HEK293 (cell line): Measurements from ENCODE around the gene TXNDC15.
A peak's percentile ranks its signal among the peaks of the same experiment; 100 is the strongest.

Source experiments
- CTCF ChIA-PET: fragments of 350-600 bp; formaldehyde crosslinking; extraction: SDS; loops from one replicate; lab custom pipeline; 2021; ENCODE audit warnings: antibody characterized with exemption; lab: Yijun Ruan, JAX
- POLR2A ChIA-PET: fragments of 300-600 bp; formaldehyde crosslinking; extraction: SDS; loops from one replicate; lab custom pipeline; 2020; ENCODE audit warnings: antibody characterized with exemption, inconsistent platforms; lab: Yijun Ruan, JAX
- H3K27ac ChIP-seq: fragments of 200-500 bp; sonication (Bioruptor generic); 2 replicates; pipeline ENCODE4 v1.5.1; 2014; ENCODE audit warnings: low read depth, low read length, control low read depth, inconsistent platforms; ENCODE audit errors: extremely low read depth
- H3K36me3 ChIP-seq, 2 experiments: fragments of 200-500 bp in 1 of 2; sonication (Bioruptor generic) in 1 of 2; 1 replicate in 1 of 2; 2 replicates in 1 of 2; pipeline ENCODE4 v1.5.1; 2014 to 2017; ENCODE audit warnings: inconsistent platforms in 2 of 2, low read length in 2 of 2; ENCODE audit not compliant: control insufficient read depth in 2 of 2, insufficient read depth in 1 of 2
- H3K4me1 ChIP-seq: fragments of 200-500 bp; sonication (Bioruptor generic); 2 replicates; pipeline ENCODE4 v1.5.1; 2014; ENCODE audit warnings: mild to moderate bottlenecking, low read length, inconsistent platforms; ENCODE audit not compliant: control insufficient read depth, insufficient read depth
- H3K4me3 ChIP-seq: 2 replicates; pipeline ENCODE4 v1.5.1; 2011; ENCODE audit warnings: low read depth, mild to moderate bottlenecking, control low read depth, low read length, moderate library complexity
- H3K9me3 ChIP-seq: fragments of 200-500 bp; sonication (Bioruptor generic); 2 replicates; pipeline ENCODE4 v1.5.1; 2014; ENCODE audit warnings: low read depth, low read length, inconsistent platforms; ENCODE audit not compliant: control insufficient read depth, insufficient read depth
- AEBP2 ChIP-seq: fragments of 450-650 bp; formaldehyde crosslinking; IDR thresholded peaks from 2 replicates; pipeline ENCODE4 v1.5.1; 2016; ENCODE audit warnings: missing biosample characterization, missing genetic modification characterization, borderline replicate concordance
- BCL11B ChIP-seq: fragments of 450-650 bp; formaldehyde crosslinking; IDR thresholded peaks from 2 replicates; pipeline ENCODE4 v1.5.1; 2016; ENCODE audit warnings: low read depth, missing biosample characterization, missing genetic modification characterization
- BCL6B ChIP-seq: fragments of 450-650 bp; formaldehyde crosslinking; IDR thresholded peaks from 2 replicates; pipeline ENCODE4 v1.5.1; 2017; ENCODE audit warnings: missing biosample characterization, missing genetic modification characterization
- GFI1B ChIP-seq: fragments of 450-650 bp; formaldehyde crosslinking; IDR thresholded peaks from 2 replicates; pipeline ENCODE4 v1.5.1; 2016; ENCODE audit warnings: missing biosample characterization, missing genetic modification characterization
- GLIS1 ChIP-seq: fragments of 450-650 bp; formaldehyde crosslinking; IDR thresholded peaks from 2 replicates; pipeline ENCODE4 v1.5.1; 2016; ENCODE audit warnings: missing biosample characterization, missing genetic modification characterization
- IKZF3 ChIP-seq: fragments of 450-650 bp; IDR thresholded peaks from 2 replicates; pipeline ENCODE4 v1.5.0; 2018; ENCODE audit warnings: missing biosample characterization, mild to moderate bottlenecking, missing genetic modification characterization, moderate library complexity
- MZF1 ChIP-seq: fragments of 450-650 bp; formaldehyde crosslinking; IDR thresholded peaks from 2 replicates; pipeline ENCODE4 v1.5.1; 2017; ENCODE audit warnings: missing biosample characterization, missing genetic modification characterization, borderline replicate concordance
- PRDM10 ChIP-seq: fragments of 450-650 bp; formaldehyde crosslinking; IDR thresholded peaks from 2 replicates; pipeline ENCODE4 v1.5.1; 2016; ENCODE audit warnings: missing biosample characterization, missing genetic modification characterization
- REST ChIP-seq: fragments of 450-650 bp; formaldehyde crosslinking; IDR thresholded peaks from 2 replicates; pipeline ENCODE4 v1.5.1; 2016; ENCODE audit warnings: missing biosample characterization, missing genetic modification characterization
- SETDB1 ChIP-seq: IDR thresholded peaks from one replicate; pipeline ENCODE4 v1.6.1; 2017; ENCODE audit warnings: mild to moderate bottlenecking, low read length, moderate library complexity, mixed read lengths; ENCODE audit not compliant: insufficient read length
- YY1 ChIP-seq: fragments of 450-650 bp; formaldehyde crosslinking; IDR thresholded peaks from 2 replicates; pipeline ENCODE4 v1.5.1; 2018; ENCODE audit warnings: missing biosample characterization, missing genetic modification characterization
- ZBTB17 ChIP-seq: fragments of 450-650 bp; formaldehyde crosslinking; IDR thresholded peaks from 2 replicates; pipeline ENCODE4 v1.5.1; 2016; ENCODE audit warnings: missing biosample characterization, missing genetic modification characterization
- ZNF148 ChIP-seq: fragments of 450-650 bp; formaldehyde crosslinking; IDR thresholded peaks from 2 replicates; pipeline ENCODE4 v1.5.0; 2017; ENCODE audit warnings: missing biosample characterization, missing genetic modification characterization, borderline replicate concordance
- ZNF23 ChIP-seq: fragments of 450-650 bp; formaldehyde crosslinking; IDR thresholded peaks from 2 replicates; pipeline ENCODE4 v1.5.1; 2016; ENCODE audit warnings: missing biosample characterization, missing genetic modification characterization, borderline replicate concordance
- ZNF324 ChIP-seq: fragments of 450-650 bp; formaldehyde crosslinking; IDR thresholded peaks from 2 replicates; pipeline ENCODE4 v1.5.1; 2016; ENCODE audit warnings: missing biosample characterization, missing genetic modification characterization
- ZNF341 ChIP-seq: fragments of 450-650 bp; formaldehyde crosslinking; IDR thresholded peaks from 2 replicates; pipeline ENCODE4; 2016; ENCODE audit warnings: low read depth, missing biosample characterization, missing genetic modification characterization
- ZNF366 ChIP-seq: fragments of 450-650 bp; formaldehyde crosslinking; conservative IDR thresholded peaks from 2 replicates; pipeline ENCODE4 v1.5.1; 2016; ENCODE audit warnings: missing biosample characterization, missing genetic modification characterization
- ZNF416 ChIP-seq: fragments of 450-650 bp; formaldehyde crosslinking; IDR thresholded peaks from 2 replicates; pipeline ENCODE4 v1.5.1; 2016; ENCODE audit warnings: missing biosample characterization, missing genetic modification characterization
- ZNF501 ChIP-seq: fragments of 450-650 bp; formaldehyde crosslinking; IDR thresholded peaks from 2 replicates; pipeline ENCODE4 v1.5.1; 2016; ENCODE audit warnings: missing biosample characterization, missing genetic modification characterization
- ZNF544 ChIP-seq: fragments of 450-650 bp; formaldehyde crosslinking; IDR thresholded peaks from 2 replicates; pipeline ENCODE4 v1.5.0; 2017; ENCODE audit warnings: missing biosample characterization, missing genetic modification characterization
- ZNF548 ChIP-seq: fragments of 450-650 bp; formaldehyde crosslinking; IDR thresholded peaks from 2 replicates; pipeline ENCODE4 v1.5.1; 2016; ENCODE audit warnings: missing biosample characterization, missing genetic modification characterization
- ZNF610 ChIP-seq: fragments of 450-650 bp; formaldehyde crosslinking; IDR thresholded peaks from 2 replicates; pipeline ENCODE4 v1.5.1; 2016; ENCODE audit warnings: missing biosample characterization, missing genetic modification characterization, borderline replicate concordance
- ZNF621 ChIP-seq: fragments of 450-650 bp; formaldehyde crosslinking; IDR thresholded peaks from 2 replicates; pipeline ENCODE4 v1.5.1; 2017; ENCODE audit warnings: missing biosample characterization, missing genetic modification characterization
- ZNF701 ChIP-seq: fragments of 450-650 bp; formaldehyde crosslinking; IDR thresholded peaks from 2 replicates; pipeline ENCODE4 v1.5.1; 2016; ENCODE audit warnings: missing biosample characterization, missing genetic modification characterization
- ZNF76 ChIP-seq: fragments of 450-650 bp; formaldehyde crosslinking; IDR thresholded peaks from 2 replicates; pipeline ENCODE4; 2016; ENCODE audit warnings: low read depth, missing biosample characterization, missing genetic modification characterization, borderline replicate concordance

The TXNDC15 gene

GRCh38 chr5:134845335-134845851 lies 28.8 kb upstream of the TXNDC15 start:
- Histone ChIP-seq H3K4me1 (peaks cover 4% of the 10 kb centered on the region; the same call in 1 of the 2 replicates), H3K4me3 (peak overlapping the region; percentile 87), H3K36me3 (peaks cover 15% of the 10 kb centered on the region in 2 experiments; a peak in 2 of 3 replicates), H3K27ac (peak overlapping the region; percentile 97), H3K9me3 (no peaks in the 10 kb centered on the region)
- POLR2A ChIA-PET = interaction anchor here (0.5 to 1.8 kb wide), 12 partner anchors 9 to 478 kb away, joined by 3 to 16 read pairs (median 5); partner anchors contain the start of genes CAMLG, CDKL3, DDX46 and PCBD2
- CTCF ChIA-PET = interaction anchor here (0.5 to 1.5 kb wide), 5 partner anchors 11 to 87 kb away, joined by 3 to 7 read pairs (median 4); partner anchors contain the start of genes DDX46 and PCBD2
- TF ChIP-seq AEBP2 (tag by site-specific recombination) = no peak
- 0 out of 2 replicates have a peak, but pooled peaks have one; percentile 17 for TF ChIP-seq ZBTB17
- peak; percentile 50 for TF ChIP-seq ZNF366 (tag by site-specific recombination)
- TF ChIP-seq MZF1 = peak; percentile 100
- TF ChIP-seq ZNF341 (tag by site-specific recombination) = 0 out of 2 replicates have a peak, but pooled peaks have one; percentile 10
- no peak for TF ChIP-seq ZNF548 (tag by site-specific recombination)
- no peak for TF ChIP-seq ZNF701
- no peak for TF ChIP-seq ZNF324 (tag by site-specific recombination)
- TF ChIP-seq ZNF544 (tag by site-specific recombination) = no peak
- TF ChIP-seq YY1 (tag by site-specific recombination) = no peak
- TF ChIP-seq ZNF610 (tag by site-specific recombination) = no peak
- TF ChIP-seq PRDM10 (tag by site-specific recombination) = peak; percentile 73
- TF ChIP-seq REST = no peak
- TF ChIP-seq GFI1B (tag by site-specific recombination) = no peak
- TF ChIP-seq ZNF501 (tag by site-specific recombination) = peak; percentile 36; the same call in 1 of the 2 replicates
- no peak for TF ChIP-seq ZNF148 (tag by site-specific recombination)
- no peak for TF ChIP-seq ZNF621 (tag by site-specific recombination)
- TF ChIP-seq BCL6B (tag by site-specific recombination) = no peak
- no peak for TF ChIP-seq BCL11B (tag by site-specific recombination)
- TF ChIP-seq ZNF23 (tag by site-specific recombination) = no peak
- no peak for TF ChIP-seq SETDB1
- TF ChIP-seq IKZF3 (tag by site-specific recombination) = 0 out of 2 replicates have a peak, but pooled peaks have one; percentile 10
- no peak for TF ChIP-seq ZNF76 (tag by site-specific recombination)
- TF ChIP-seq ZNF416 (tag by site-specific recombination) = no peak
- no peak for TF ChIP-seq GLIS1 (tag by site-specific recombination)
